ACHN (cell line): Measurements from ENCODE around the gene TRRAP.

ENCODE experiments used
- DNase-seq: peaks from one replicate; pipeline ENCODE4 v3.0.0-alpha.2; 2015
- in situ Hi-C: cut with HindIII; loops from 2 replicates; pipeline ENCODE4 v1.10.0; 2017; ENCODE audit warnings: low sequenced_read_pairs, low pct_ligation_motif_present, low pct_unique_long_range_greater_than_20kb

Gene TRRAP

GRCh38 chr7:98996150-98996552 lies 117.8 kb downstream of the TRRAP start:
- DNase-seq, result no peak
- in situ Hi-C loops, result no loop called here

GRCh38 chr7:98997846-98998245 lies 119.5 kb downstream of the TRRAP start:
- in situ Hi-C loops, result no loop called here
- DNase-seq, result no peak

- in situ Hi-C loops, result no loop called here
- DNase-seq, result no peak
Measured at GRCh38 chr7:98998821-98999725, 120.7 kb downstream of the TRRAP start.

- in situ Hi-C loops, result no loop called here
- DNase-seq, result peak; percentile 23
Measured at GRCh38 chr7:99000196-99000903, 122.0 kb downstream of the TRRAP start.

GRCh38 chr7:99000904-99001465 lies 122.7 kb downstream of the TRRAP start:
- DNase-seq, result peak; percentile 53
- in situ Hi-C loops, result no loop called here

GRCh38 chr7:99001482-99002147 lies 123.3 kb downstream of the TRRAP start:
- in situ Hi-C loops, result no loop called here
- peak; percentile 68 for DNase-seq

GRCh38 chr7:99002148-99002826 lies 124.0 kb downstream of the TRRAP start:
- DNase-seq, result peak; percentile 33
- in situ Hi-C loops, result no loop called here

- no peak for DNase-seq
- in situ Hi-C loops, result no loop called here
Measured at GRCh38 chr7:99002827-99003212, 124.5 kb downstream of the TRRAP start.

- in situ Hi-C loops, result no loop called here
- no peak for DNase-seq
Measured at GRCh38 chr7:99003419-99003818, 125.1 kb downstream of the TRRAP start.

GRCh38 chr7:99004216-99004615 lies 125.9 kb downstream of the TRRAP start:
- in situ Hi-C loops, result no loop called here
- DNase-seq, result no peak

GRCh38 chr7:99004781-99005500 lies 126.6 kb downstream of the TRRAP start:
- no peak for DNase-seq
- in situ Hi-C loops, result no loop called here

- DNase-seq, result no peak
- in situ Hi-C loops, result no loop called here
Measured at GRCh38 chr7:99005776-99006175, 127.4 kb downstream of the TRRAP start.

GRCh38 chr7:99006739-99007424 lies 128.6 kb downstream of the TRRAP start:
- in situ Hi-C loops, result no loop called here
- DNase-seq, result no peak

GRCh38 chr7:99008181-99008631 lies 129.9 kb downstream of the TRRAP start:
- in situ Hi-C loops, result no loop called here
- no peak for DNase-seq

GRCh38 chr7:99008921-99009530 lies 130.7 kb downstream of the TRRAP start:
- no peak for DNase-seq
- in situ Hi-C loops, result no loop called here

GRCh38 chr7:99010281-99010680 lies 131.9 kb downstream of the TRRAP start:
- DNase-seq, result no peak
- in situ Hi-C loops, result no loop called here

GRCh38 chr7:99011341-99011705 lies 133.0 kb downstream of the TRRAP start:
- DNase-seq, result no peak
- in situ Hi-C loops, result no loop called here
